NOMO-1 (cell line): ENCODE measurements around the gene LMO1.

Experiments used
- DNase-seq, 2 experiments: peaks; one replicate each; lab custom pipeline; 2025; ENCODE audit not compliant: unreplicated experiment in 2 of 2; lab: John Stamatoyannopoulos, UW

LMO1 gene

GRCh38 chr11:8250434-8250833 is 13.2 kb downstream of the LMO1 start:
- DNase-seq: no peak

- no peak for DNase-seq
Observed at GRCh38 chr11:8249482-8249881, 14.2 kb downstream of the LMO1 start.

DNA sequence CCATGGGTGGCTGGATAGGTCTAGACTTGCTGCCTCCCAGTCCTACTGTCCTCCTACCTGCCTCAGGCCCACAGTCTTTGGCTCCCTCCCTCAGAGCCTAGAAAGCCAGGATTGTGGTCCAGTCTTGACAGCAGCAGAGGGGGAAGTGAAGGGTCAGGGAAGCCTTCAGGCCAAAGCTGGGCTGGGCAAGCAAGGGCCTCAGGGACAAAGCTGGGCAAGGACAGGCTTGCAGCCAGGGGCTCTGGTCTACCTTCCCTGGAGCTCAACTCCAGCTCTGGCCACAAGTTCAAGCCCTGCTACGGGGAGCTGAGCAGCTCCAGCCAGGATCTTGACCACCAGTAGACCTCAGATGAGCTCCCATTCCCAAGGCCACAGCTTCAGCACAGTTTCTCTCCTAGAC is 14.9 kb downstream of the LMO1 start:
- no peak for DNase-seq

DNA sequence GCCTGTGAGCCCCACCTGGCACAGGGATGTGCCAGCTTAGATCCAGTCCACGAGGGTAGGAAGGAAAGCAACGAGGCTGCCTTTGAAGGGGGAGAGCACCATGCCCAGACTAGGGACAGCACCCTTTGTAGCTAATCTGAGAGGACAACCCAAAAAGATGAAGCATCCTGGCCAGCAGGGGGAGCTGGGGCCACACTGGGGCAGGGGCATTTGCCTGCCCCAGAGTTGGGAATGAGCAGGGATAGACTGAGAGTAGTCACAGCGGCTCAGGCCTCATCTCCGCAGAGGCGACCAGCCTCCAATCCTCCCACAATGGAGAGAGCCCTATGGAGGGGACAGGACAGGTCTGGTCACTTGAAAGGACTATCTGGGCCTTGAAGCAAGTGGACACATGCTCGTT is 16.4 kb downstream of the LMO1 start:
- peak; percentile 21 to 24 for DNase-seq

DNA sequence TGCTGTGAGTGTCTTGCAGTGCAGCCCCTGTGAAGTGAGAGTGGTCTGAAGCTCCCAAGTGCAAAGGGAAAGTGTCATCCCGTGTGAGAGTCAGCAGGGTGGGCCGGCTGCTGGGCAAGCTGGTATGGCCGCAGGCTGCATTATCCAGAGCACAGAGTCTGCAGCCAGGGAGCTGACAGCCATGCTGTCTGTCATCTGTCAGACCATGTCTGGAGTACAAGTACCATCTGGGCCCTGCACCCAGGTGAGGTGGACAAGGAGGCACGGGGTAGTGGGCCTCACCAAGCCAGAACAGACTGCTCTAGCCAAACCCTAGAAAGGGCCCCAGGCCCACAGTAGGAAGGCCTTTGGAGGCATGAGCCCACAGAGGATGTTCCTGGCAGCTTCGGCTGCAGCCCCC is 20.2 kb downstream of the LMO1 start:
- DNase-seq: no peak

- no peak for DNase-seq
Observed at GRCh38 chr11:8242499-8243280, 21.0 kb downstream of the LMO1 start.

DNA sequence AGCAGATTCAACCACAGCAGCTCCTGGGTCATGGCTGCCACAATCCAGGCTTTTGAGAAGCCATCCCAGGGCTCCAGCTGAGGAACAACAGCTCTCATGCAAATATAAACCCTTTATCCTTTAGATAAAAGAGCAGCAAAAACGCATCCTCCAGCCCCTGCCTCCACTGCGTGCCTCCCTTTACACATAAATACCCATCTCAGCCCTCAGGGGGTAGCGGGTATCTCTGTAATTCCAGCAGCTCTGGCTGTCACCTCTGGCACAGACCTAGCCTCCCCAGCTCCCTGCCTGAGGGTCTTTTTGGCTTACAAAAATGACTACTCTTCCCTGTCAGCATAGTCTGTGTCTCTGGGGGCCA is 21.6 kb downstream of the LMO1 start:
- DNase-seq: no peak

DNA sequence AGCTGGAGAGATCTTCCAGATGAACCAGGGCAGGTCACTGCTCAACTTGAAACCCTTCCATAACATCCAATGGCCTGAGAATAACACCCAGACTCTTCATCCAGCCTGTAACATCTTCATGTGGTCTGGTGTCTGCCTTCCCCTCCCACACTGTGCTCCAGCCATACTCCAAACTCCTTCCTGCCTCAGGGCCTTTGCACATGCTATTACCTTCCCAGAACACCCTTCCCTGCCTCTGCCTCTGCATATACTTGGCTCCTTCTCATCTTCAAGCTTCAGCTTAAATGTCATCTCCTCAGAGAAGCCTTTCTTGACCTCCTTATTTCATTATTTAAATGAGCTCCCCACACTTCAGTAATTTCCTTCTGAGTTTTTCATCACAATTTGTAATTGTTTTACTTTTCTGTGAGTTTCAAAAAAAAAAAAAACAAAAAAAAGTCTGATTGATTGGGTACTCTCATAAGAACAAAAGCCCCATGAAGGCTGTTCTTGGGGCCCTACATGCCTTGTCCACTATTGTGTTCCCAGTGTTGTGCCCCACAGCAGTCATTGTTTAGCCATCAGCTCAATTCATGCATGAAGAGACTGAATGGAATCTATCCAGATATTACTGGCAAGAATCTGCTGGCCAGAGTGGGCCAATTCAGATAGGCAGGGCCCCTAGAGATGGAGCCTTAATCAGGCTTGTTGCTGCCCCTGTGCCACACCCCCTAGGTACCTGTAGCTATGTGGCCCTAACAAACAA is 22.1 kb downstream of the LMO1 start:
- no peak for DNase-seq

DNA sequence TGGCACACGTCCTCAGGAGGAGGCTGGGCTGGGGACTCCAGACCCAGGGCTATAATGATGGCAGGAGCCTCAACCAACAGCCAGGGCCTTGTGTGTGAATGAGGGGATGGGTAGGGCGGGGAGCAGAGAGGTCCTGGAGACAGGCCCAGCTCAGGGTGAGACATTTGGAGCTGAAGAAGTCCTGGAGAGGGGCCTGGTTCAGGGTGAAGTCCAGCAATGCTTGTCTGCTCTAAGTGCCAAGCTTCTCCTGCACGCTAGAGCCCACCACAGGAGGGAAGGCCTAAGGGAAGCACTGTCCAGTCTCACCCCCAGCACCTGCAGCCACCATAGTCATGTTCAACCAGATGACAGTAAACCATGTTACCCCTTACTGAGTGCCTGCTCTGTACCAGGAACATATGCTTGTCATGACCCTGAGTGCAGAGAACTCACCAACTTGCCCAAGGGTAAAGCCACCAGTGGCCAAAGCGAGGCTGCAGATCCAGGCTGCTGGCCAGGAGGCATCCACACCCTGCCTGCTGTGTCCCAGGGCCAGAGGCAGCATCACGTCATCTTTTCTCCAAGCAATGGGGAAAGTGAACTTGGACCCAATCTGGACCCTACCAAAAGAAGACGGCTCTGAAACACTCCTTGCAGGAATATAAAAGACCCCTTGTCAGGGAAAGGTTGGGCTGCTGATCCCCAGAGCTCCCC is 24.0 kb downstream of the LMO1 start:
- DNase-seq: no peak

DNA sequence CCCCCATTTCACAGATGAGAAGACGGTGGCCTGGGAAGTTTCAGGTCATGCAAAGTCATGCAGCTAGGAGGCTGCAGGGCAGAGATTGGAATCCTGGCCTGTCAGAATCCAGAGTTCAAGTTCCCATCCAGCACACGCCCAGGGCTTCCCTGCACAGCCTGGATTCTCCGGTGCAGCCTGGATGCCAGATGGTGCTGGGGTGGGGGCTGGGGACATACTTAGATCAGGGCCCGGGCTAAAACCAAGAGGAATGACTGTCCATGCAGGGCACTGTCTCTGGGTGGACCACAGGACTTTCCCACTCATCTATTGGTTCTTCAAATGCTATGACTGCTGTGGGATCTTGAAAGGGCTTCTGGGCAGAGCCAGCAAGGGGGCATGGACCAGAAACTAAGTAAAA is 24.6 kb downstream of the LMO1 start:
- no peak for DNase-seq

GRCh38 chr11:8237453-8237852 is 26.2 kb downstream of the LMO1 start:
- DNase-seq: no peak

DNA sequence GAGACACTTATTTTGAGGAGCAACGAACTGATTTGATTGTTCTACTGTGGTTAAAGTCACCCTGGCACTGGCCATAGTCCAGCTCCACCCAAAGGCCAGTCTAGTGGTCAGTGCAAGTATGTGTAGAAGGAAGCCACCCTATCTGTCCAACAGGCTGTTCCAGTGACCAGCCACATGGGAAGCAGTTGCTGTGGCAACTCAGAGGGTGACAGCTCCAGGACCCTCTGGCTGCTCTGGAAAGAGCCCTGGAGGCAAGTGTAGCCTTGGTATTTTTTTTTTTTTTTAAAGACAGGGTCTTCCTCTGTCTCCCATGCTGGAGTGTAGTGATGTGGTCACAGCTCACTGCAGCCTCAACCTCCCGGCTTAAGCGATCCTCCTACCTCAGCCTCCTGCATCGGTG is 27.8 kb downstream of the LMO1 start:
- DNase-seq: no peak

GRCh38 chr11:8234910-8235309 is 28.8 kb downstream of the LMO1 start:
- DNase-seq: no peak

DNA sequence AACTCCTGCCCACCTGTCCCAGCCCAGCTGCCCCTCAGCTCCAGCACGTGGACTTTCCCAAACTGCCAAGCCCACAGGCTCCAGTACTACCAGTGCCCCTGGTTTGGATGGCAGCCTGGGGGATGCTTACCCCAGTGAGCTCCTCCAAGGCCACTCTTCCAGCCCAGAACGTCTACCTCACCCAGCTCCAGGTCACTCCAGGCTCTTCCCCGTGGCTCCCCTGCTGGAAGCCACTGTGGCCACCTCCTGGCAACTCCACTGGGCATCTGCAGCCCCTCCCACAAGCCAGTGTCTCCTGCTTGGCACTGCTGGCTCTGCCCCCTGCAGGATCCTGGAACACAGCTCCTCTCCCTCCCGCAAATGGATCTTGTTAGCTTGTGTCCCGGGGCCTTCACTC is 29.3 kb downstream of the LMO1 start:
- no peak for DNase-seq

GRCh38 chr11:8233691-8234424 is 29.8 kb downstream of the LMO1 start:
- DNase-seq: no peak

GRCh38 chr11:8232849-8233606 is 30.6 kb downstream of the LMO1 start:
- DNase-seq: no peak

DNA sequence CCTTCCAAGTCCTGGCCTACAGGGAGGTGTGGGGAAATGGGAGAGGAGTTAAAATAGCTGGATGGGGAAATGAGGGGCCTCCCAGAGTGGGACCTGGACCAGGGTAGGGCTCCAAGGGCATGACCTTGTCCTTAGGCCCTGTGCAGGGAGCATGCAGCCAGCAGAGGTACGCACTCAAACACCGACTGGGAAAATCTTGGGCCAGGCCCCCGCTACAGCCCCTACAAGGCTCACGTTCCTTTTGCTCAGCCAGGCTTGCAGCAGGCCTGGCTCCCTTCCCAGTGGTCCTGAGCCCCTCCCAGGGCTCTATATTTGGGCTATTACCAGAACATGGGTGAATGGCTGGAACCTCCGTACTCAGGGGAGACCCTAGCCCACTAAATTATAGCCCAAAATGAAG is 31.3 kb downstream of the LMO1 start:
- no peak for DNase-seq

- DNase-seq: no peak
Observed at GRCh38 chr11:8231979-8232378, 31.7 kb downstream of the LMO1 start.

- DNase-seq: no peak
Observed at GRCh38 chr11:8230921-8231847, 32.5 kb downstream of the LMO1 start.
